ENCODE results near the gene CDHR2.

The CDHR2 gene

DNA sequence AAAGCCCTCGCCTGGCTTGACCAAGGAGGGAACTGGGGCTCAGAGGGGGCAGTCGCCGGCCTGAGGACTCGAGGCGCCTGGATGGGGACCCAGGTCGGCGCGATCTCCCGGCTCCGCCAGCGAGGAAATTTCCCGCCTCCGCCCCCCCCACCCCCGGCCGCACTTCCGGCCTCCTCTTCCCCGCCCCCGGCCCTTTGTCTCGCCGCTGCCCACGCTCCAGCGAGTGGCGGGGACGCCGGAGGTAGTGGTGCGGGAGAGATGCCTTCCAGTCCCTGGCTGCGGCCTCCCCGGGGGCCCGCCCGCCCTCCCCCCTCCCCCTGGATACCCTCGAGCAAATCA, 61.3 kb downstream of the CDHR2 start:
- no peaks in the 10 kb centered on the region for H3K9me3 ChIP-seq
- no peak for TF ChIP-seq CTCF (IDR thresholded peaks at IDR 0.05; ENCODE audit: low read depth, low read length)
- H3K27me3 ChIP-seq, result no peaks in the 10 kb centered on the region
- DNase-seq, result peak; percentile 57
- peaks cover 19% of the 10 kb centered on the region for H3K4me1 ChIP-seq
- H3K36me3 ChIP-seq, result no peaks in the 10 kb centered on the region
- H3K4me3 ChIP-seq (ENCODE audit: low read depth, low read length), result peak overlapping the region; percentile 68

GRCh38 chr5:176611435-176611834, 62.3 kb downstream of the CDHR2 start:
- peaks cover 13% of the 10 kb centered on the region for H3K4me1 ChIP-seq
- no peaks in the 10 kb centered on the region for H3K27me3 ChIP-seq
- no peak for TF ChIP-seq CTCF (IDR thresholded peaks at IDR 0.05; ENCODE audit: low read depth, low read length)
- no peak for DNase-seq
- no peaks in the 10 kb centered on the region for H3K36me3 ChIP-seq
- no peaks in the 10 kb centered on the region for H3K9me3 ChIP-seq
- no peak overlapping the region for H3K4me3 ChIP-seq (ENCODE audit: low read depth, low read length)

- H3K36me3 ChIP-seq, result no peaks in the 10 kb centered on the region
- peaks cover 10% of the 10 kb centered on the region for H3K4me1 ChIP-seq
- no peak overlapping the region for H3K4me3 ChIP-seq (ENCODE audit: low read depth, low read length)
- no peak for TF ChIP-seq CTCF (IDR thresholded peaks at IDR 0.05; ENCODE audit: low read depth, low read length)
- H3K9me3 ChIP-seq, result no peaks in the 10 kb centered on the region
- no peaks in the 10 kb centered on the region for H3K27me3 ChIP-seq
- no peak for DNase-seq
Measured at GRCh38 chr5:176612008-176612407, 62.9 kb downstream of the CDHR2 start.

GRCh38 chr5:176612855-176613254, 63.7 kb downstream of the CDHR2 start:
- H3K36me3 ChIP-seq, result no peaks in the 10 kb centered on the region
- TF ChIP-seq CTCF (IDR thresholded peaks at IDR 0.05; ENCODE audit: low read depth, low read length), result no peak
- no peak overlapping the region for H3K4me3 ChIP-seq (ENCODE audit: low read depth, low read length)
- DNase-seq, result no peak
- H3K27me3 ChIP-seq, result no peaks in the 10 kb centered on the region
- H3K9me3 ChIP-seq, result no peaks in the 10 kb centered on the region
- H3K4me1 ChIP-seq, result peaks cover 10% of the 10 kb centered on the region

DNA sequence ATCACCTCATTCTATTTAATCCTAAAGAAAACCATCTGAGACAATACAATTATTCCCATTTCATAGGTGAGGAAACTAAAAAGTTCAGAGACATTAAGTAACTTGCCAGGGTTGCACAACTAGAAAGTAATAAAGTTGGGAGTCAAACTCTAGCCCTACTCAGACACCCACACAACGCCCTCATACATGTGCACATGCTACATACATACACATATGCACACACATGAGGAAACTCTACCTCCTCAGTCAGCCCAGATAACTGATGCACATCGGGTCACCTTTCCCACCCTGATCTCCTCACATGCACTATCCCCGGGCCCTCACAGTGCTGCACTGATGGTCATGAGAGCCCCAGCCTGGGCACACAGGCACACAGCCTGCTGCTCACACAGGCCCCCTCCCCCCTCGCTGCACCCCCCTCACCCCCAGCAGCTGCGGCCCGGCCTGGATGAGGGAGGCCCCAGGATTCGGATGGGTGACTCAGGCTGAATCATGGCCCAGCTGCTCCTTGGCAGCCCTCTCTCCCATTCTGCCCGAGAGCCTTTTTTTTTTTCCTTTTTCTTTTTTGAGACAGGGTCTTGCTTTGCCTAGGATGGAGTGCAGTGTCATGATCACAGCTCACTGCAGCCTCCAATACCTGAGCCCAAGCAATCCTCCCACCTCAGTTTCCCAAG, 65.8 kb downstream of the CDHR2 start:
- Histone ChIP-seq H3K4me1 (peaks cover 12% of the 10 kb centered on the region), H3K27me3 (peaks cover 6% of the 10 kb centered on the region; the same call in 1 of the 2 replicates), H3K36me3 (no peaks in the 10 kb centered on the region), H3K4me3 (ENCODE audit: low read depth, low read length) (no peak overlapping the region), H3K9me3 (no peaks in the 10 kb centered on the region)
- TF ChIP-seq CTCF (IDR thresholded peaks at IDR 0.05; ENCODE audit: low read depth, low read length), result no peak
- no peak for DNase-seq

GRCh38 chr5:176616511-176616910, 67.4 kb downstream of the CDHR2 start:
- no peaks in the 10 kb centered on the region for H3K9me3 ChIP-seq
- TF ChIP-seq CTCF (IDR thresholded peaks at IDR 0.05; ENCODE audit: low read depth, low read length), result no peak

More at GRCh38 chr5:176616511-176616910, 67.4 kb downstream of the CDHR2 start:
- Histone ChIP-seq H3K27me3 (peaks cover 13% of the 10 kb centered on the region; the same call in 1 of the 2 replicates), H3K4me3 (ENCODE audit: low read depth, low read length) (no peak overlapping the region), H3K4me1 (peaks cover 10% of the 10 kb centered on the region), H3K36me3 (no peaks in the 10 kb centered on the region)
- DNase-seq, result no peak

All from BE2C (cell line).